NB4 (cell line): ENCODE measurements around the gene ANTKMT.
"Not testable (repeated sequence)": the region's sequence is repeated elsewhere in the genome, so short reads cannot be mapped to it uniquely, and the experiment has no call there.

Experiments
- MYC ChIP-seq: IDR thresholded peaks from 2 replicates; pipeline ENCODE4 v1.6.1; 2011; ENCODE audit warnings: low read depth, low read length
- POLR2A ChIP-seq: IDR thresholded peaks from 2 replicates; pipeline ENCODE4 v1.6.1; 2011; ENCODE audit warnings: mild to moderate bottlenecking; ENCODE audit not compliant: insufficient read length; ENCODE audit errors: extremely low read depth
- TF ChIP-seq, protein P1 (sequence below): IDR thresholded peaks from one replicate; pipeline ENCODE4 v1.5.1; 2012; ENCODE audit warnings: low read depth, low read length
- TF ChIP-seq, protein P2 (sequence below): IDR thresholded peaks from 2 replicates; pipeline ENCODE4 v1.6.1; 2011; ENCODE audit warnings: low read depth, low read length

GRCh38 chr16:691242-691641 is 29.7 kb upstream of the ANTKMT start:
- TF ChIP-seq POLR2A, MYC: not testable (repeated sequence)
- TF ChIP-seq, protein P1, sequence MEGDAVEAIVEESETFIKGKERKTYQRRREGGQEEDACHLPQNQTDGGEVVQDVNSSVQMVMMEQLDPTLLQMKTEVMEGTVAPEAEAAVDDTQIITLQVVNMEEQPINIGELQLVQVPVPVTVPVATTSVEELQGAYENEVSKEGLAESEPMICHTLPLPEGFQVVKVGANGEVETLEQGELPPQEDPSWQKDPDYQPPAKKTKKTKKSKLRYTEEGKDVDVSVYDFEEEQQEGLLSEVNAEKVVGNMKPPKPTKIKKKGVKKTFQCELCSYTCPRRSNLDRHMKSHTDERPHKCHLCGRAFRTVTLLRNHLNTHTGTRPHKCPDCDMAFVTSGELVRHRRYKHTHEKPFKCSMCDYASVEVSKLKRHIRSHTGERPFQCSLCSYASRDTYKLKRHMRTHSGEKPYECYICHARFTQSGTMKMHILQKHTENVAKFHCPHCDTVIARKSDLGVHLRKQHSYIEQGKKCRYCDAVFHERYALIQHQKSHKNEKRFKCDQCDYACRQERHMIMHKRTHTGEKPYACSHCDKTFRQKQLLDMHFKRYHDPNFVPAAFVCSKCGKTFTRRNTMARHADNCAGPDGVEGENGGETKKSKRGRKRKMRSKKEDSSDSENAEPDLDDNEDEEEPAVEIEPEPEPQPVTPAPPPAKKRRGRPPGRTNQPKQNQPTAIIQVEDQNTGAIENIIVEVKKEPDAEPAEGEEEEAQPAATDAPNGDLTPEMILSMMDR = not testable (repeated sequence)
- TF ChIP-seq, protein P2, sequence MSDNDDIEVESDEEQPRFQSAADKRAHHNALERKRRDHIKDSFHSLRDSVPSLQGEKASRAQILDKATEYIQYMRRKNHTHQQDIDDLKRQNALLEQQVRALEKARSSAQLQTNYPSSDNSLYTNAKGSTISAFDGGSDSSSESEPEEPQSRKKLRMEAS = not testable (repeated sequence)
